Neutrophil (primary cell): Measurements from ENCODE around the gene POMC.
A peak's percentile ranks its signal among the peaks of the same experiment; 100 is the strongest.
"Not testable (repeated sequence)": the region's sequence is repeated elsewhere in the genome, so short reads cannot be mapped to it uniquely, and the experiment has no call there.

ENCODE experiments used
- H3K27ac ChIP-seq: fragments of 200-600 bp; sonication (generic); 2 replicates; pipeline ENCODE4 v1.5.1; 2016; ENCODE audit warnings: mild to moderate bottlenecking, moderate library complexity
- H3K27me3 ChIP-seq: fragments of 200-600 bp; sonication (generic); 2 replicates; pipeline ENCODE4 v1.6.0; 2016; ENCODE audit warnings: mild to moderate bottlenecking
- H3K36me3 ChIP-seq: fragments of 200-600 bp; sonication (generic); 2 replicates; pipeline ENCODE4 v1.5.1; 2017
- H3K4me1 ChIP-seq, 2 experiments: fragments of 200-600 bp in 1 of 2; sonication (generic) in 1 of 2; 1 replicate in 1 of 2; 2 replicates in 1 of 2; pipeline versions ENCODE4 v1.5.1 to v1.6.1; 2013 to 2016; ENCODE audit warnings: low read depth in 1 of 2, low read length in 1 of 2, mild to moderate bottlenecking in 1 of 2, moderate library complexity in 1 of 2; ENCODE audit not compliant: control insufficient read depth in 1 of 2, insufficient read depth in 1 of 2
- H3K4me3 ChIP-seq, 2 experiments: fragments of 200-600 bp in 1 of 2; sonication (generic) in 1 of 2; 1 replicate in 1 of 2; 2 replicates in 1 of 2; pipeline ENCODE4 v1.5.1; 2013 to 2016; ENCODE audit warnings: low read depth in 1 of 2, low read length in 1 of 2, mild to moderate bottlenecking in 1 of 2, moderate library complexity in 1 of 2
- H3K9me3 ChIP-seq: fragments of 200-600 bp; sonication (generic); 2 replicates; pipeline ENCODE4 v1.5.1; 2016
- CTCF ChIP-seq: fragments of 200-600 bp; sonication (generic); IDR thresholded peaks from 2 replicates; pipeline ENCODE4 v1.5.1; 2016; ENCODE audit warnings: antibody characterized with exemption

POMC gene

GRCh38 chr2:25168256-25169072 lies at the start of gene POMC:
Gene POMC, minus strand, starts transcription at chr2:25168580. Its CDS starts 3,808 bp downstream, at chr2:25164772.
- no peak within 1 kb of the TSS for H3K27ac ChIP-seq
- H3K4me3 ChIP-seq, result no peak within 1 kb of the TSS
- H3K27me3 ChIP-seq, result peaks cover 100% of the 10 kb centered on the region
- H3K4me1 ChIP-seq, result peaks cover 0 to 10% of the 10 kb centered on the region in 2 experiments
- no peaks in the 10 kb centered on the region for H3K36me3 ChIP-seq
- no peaks in the 10 kb centered on the region for H3K9me3 ChIP-seq
- TF ChIP-seq CTCF, result no peak

GRCh38 chr2:25218100-25218499 lies 49.7 kb upstream of the POMC start:
- H3K36me3 ChIP-seq, result no peaks in the 10 kb centered on the region
- H3K4me3 ChIP-seq, result no peak overlapping the region
- H3K27me3 ChIP-seq, result peaks cover 10% of the 10 kb centered on the region
- peaks cover 9 to 14% of the 10 kb centered on the region in 2 experiments for H3K4me1 ChIP-seq
- no peaks in the 10 kb centered on the region for H3K9me3 ChIP-seq
- H3K27ac ChIP-seq, result no peak overlapping the region
- TF ChIP-seq CTCF, result no peak

- TF ChIP-seq CTCF, result no peak
- Histone ChIP-seq H3K4me3 (peak overlapping the region; percentile 51 to 52), H3K4me1 (peaks cover 9 to 14% of the 10 kb centered on the region in 2 experiments), H3K27me3 (peaks cover 10% of the 10 kb centered on the region), H3K27ac (no peak overlapping the region), H3K9me3 (no peaks in the 10 kb centered on the region), H3K36me3 (no peaks in the 10 kb centered on the region)
Measured at GRCh38 chr2:25215948-25216679, 47.7 kb upstream of the POMC start.

GRCh38 chr2:25215232-25215631 lies 46.9 kb upstream of the POMC start:
- Histone ChIP-seq H3K4me3 (no peak overlapping the region), H3K4me1 (peaks cover 10 to 14% of the 10 kb centered on the region in 2 experiments), H3K9me3 (no peaks in the 10 kb centered on the region), H3K27me3 (peaks cover 10% of the 10 kb centered on the region), H3K27ac (no peak overlapping the region), H3K36me3 (no peaks in the 10 kb centered on the region)
- no peak for TF ChIP-seq CTCF

- H3K36me3 ChIP-seq, result no peaks in the 10 kb centered on the region
- H3K4me3 ChIP-seq, result no peak overlapping the region
- peaks cover 10% of the 10 kb centered on the region for H3K27me3 ChIP-seq
- H3K27ac ChIP-seq, result no peak overlapping the region
- peaks cover 12 to 14% of the 10 kb centered on the region in 2 experiments for H3K4me1 ChIP-seq
- no peak for TF ChIP-seq CTCF
- no peaks in the 10 kb centered on the region for H3K9me3 ChIP-seq
Measured at GRCh38 chr2:25213229-25213628, 44.8 kb upstream of the POMC start.

GRCh38 chr2:25210923-25211322 lies 42.5 kb upstream of the POMC start:
- H3K4me3 ChIP-seq, H3K4me1 ChIP-seq: not testable (repeated sequence)

More at GRCh38 chr2:25210923-25211322, 42.5 kb upstream of the POMC start:
- H3K27me3 ChIP-seq, H3K27ac ChIP-seq, H3K36me3 ChIP-seq, H3K9me3 ChIP-seq: not testable (repeated sequence)
